Left lung (tissue), 10 donors: Measurements from ENCODE around the gene SH3YL1. TPM values are rescaled to one million over a fixed set of nuclear protein-coding genes. Genes with fewer than 3 reads are reported as not detected.

Experiments used
- ATAC-seq: fragments of 200-7000 bp; cut with Tn5 transposase; one replicate; pipeline ENCODE4 v1.9.1; 2020; ENCODE audit warnings: moderate library complexity
- DNase-seq, 4 donors: peaks; one replicate each; pipeline ENCODE4 v3.0.0-alpha.2; 2013 to 2020
- H3K27ac ChIP-seq, 2 donors: fragments of 200-600 bp; sonication (generic) in 1 of 2; one replicate each; pipeline versions ENCODE4 v1.5.0 to v1.8.0; 2020 to 2021
- H3K27me3 ChIP-seq, 2 donors: fragments of 200-600 bp; sonication (generic) in 1 of 2; one replicate each; pipeline versions ENCODE4 v1.5.0 to v1.8.0; 2020 to 2021
- H3K36me3 ChIP-seq, 2 donors: fragments of 200-600 bp; sonication (generic) in 1 of 2; one replicate each; pipeline versions ENCODE4 v1.5.0 to v1.8.0; 2020 to 2021
- H3K4me1 ChIP-seq, 2 donors: fragments of 200-600 bp; one replicate each; pipeline ENCODE4 v1.8.0; 2021
- H3K4me3 ChIP-seq, 2 donors: fragments of 200-600 bp; sonication (generic) in 1 of 2; one replicate each; pipeline versions ENCODE4 v1.5.0 to v1.8.0; 2020 to 2021; ENCODE audit warnings: mild to moderate bottlenecking in 1 of 2
- H3K9me3 ChIP-seq, 2 donors: fragments of 200-600 bp; sonication (generic) in 1 of 2; one replicate each; pipeline versions ENCODE4 v1.5.0 to v1.8.0; 2020 to 2021
- intact Hi-C, 2 donors: fragments of 100-400 bp; cut with DNase I; formaldehyde crosslinking; loops; one replicate each; pipeline versions ENCODE4 v1.11.2 to v1.14.2; 2022
- polyA plus RNA-seq, 6 donors: library from polyadenylated mRNA; unstranded; fragments of 120-200 nt; gene quantifications; one replicate each; pipeline ENCODE4 v1.2.1, GENCODE V29; 2013; ENCODE audit not compliant: insufficient read length in 6 of 6
- total RNA-seq, 2 donors: library from RNA; stranded (reverse); fragmentation: NEBNext Ultra II Directional; extraction: Animal tissue kit (Norgen Biotek cat#: 25700); gene quantifications; one replicate each; pipeline ENCODE4 v1.2.1, GENCODE V29; 2021
- TF ChIP-seq, protein P1 (sequence below), 2 donors: fragments of 200-600 bp; sonication (generic) in 1 of 2; IDR thresholded peaks; one replicate each; pipeline versions ENCODE4 v1.5.0 to v1.8.0; 2021; ENCODE audit warnings: antibody characterized with exemption in 2 of 2
- donor health status: DM: no; HTN: yes; CAD: no.
- donor health status: DM: no; HTN: no; CAD: no.

SH3YL1 gene
- total and polyA plus RNA-seq, 8 donors = 49.1 to 157 (median 112) TPM

DNA sequence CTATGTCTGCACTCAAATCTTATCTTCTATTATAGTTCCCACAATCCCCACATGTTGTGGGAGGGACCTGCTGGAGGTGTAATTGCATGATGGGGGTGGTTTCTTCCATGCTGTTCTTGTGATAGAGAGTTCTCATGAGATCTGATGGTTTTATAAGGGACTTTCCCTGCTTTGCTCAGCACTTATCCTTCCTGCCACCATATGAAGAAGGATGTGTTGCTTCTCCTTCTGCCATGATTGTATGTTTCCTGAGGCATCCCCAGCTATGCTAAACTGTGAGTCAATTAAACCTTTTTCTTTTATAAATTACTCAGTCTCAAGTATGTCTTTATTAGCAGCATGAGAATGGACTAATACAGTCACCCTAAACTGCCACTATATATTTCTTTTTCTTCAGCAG lies 79.1 kb downstream of the SH3YL1 start:
- Histone ChIP-seq H3K9me3 (peaks cover 0 to 15% of the 10 kb centered on the region in 2 donors), H3K36me3 (no peaks in the 10 kb centered on the region), H3K4me1 (no peaks in the 10 kb centered on the region), H3K27ac (no peak overlapping the region), H3K27me3 (no peaks in the 10 kb centered on the region), H3K4me3 (no peak overlapping the region)
- intact Hi-C loops = no loop called here
- DNase-seq (no peak), ATAC-seq (no peak)
- TF ChIP-seq, protein P1, sequence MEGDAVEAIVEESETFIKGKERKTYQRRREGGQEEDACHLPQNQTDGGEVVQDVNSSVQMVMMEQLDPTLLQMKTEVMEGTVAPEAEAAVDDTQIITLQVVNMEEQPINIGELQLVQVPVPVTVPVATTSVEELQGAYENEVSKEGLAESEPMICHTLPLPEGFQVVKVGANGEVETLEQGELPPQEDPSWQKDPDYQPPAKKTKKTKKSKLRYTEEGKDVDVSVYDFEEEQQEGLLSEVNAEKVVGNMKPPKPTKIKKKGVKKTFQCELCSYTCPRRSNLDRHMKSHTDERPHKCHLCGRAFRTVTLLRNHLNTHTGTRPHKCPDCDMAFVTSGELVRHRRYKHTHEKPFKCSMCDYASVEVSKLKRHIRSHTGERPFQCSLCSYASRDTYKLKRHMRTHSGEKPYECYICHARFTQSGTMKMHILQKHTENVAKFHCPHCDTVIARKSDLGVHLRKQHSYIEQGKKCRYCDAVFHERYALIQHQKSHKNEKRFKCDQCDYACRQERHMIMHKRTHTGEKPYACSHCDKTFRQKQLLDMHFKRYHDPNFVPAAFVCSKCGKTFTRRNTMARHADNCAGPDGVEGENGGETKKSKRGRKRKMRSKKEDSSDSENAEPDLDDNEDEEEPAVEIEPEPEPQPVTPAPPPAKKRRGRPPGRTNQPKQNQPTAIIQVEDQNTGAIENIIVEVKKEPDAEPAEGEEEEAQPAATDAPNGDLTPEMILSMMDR (IDR thresholded peaks at IDR 0.05) = no peak

DNA sequence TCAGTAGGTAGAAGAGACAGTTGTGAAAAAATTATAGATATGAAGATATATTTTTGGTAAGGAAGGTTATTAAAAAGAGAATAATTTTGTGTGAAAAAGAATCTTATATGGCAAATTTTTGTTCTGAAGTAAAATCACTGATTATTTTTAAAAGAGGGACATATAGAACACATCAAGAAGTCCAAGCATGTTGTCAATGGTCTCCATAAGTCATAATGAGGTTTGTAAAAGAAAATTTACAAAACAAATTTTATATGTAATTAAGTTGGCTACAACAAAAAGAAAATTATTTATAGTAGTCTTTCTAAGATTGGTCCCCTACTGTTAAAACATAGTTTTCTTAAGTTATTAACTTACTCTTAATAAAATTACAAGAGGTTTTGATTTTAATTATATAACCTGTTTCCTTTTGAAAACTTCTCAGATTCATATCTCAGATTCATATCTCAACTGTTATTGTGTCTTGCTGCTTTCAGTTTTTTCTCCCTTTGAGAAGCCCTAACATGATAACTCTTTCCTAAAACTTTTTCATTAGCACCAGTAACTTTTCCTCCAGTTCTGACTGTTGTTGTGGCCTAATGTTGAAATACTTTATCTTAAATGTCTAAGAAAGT lies 81.2 kb downstream of the SH3YL1 start:
- Histone ChIP-seq H3K27ac (no peak overlapping the region), H3K9me3 (peaks cover 0 to 5% of the 10 kb centered on the region in 2 donors), H3K4me3 (no peak overlapping the region), H3K27me3 (no peaks in the 10 kb centered on the region), H3K4me1 (no peaks in the 10 kb centered on the region), H3K36me3 (no peaks in the 10 kb centered on the region)
- TF ChIP-seq, protein P1 (IDR thresholded peaks at IDR 0.05) = no peak
- intact Hi-C loops = no loop called here
- DNase-seq (no peak), ATAC-seq (no peak)

DNA sequence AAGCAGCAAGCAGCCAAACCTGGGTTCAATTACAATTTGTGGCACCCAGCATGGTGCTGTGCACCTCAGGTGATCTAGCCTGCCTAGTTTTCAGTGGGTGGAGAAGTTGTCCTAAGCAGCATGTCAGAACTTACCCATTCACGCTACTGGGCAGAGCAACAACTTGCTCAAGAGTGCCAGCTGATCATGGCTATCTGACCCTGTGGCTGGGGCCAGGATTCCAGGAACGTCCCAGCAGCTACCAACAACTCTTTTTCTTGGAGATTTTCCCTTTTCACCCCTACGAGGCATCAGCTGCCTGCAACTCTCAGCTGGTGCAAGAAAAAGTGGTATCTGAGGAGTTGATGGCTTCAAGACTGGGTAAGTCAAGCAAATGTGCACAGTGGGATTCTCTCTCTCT lies 83.5 kb downstream of the SH3YL1 start:
- intact Hi-C loops = no loop called here
- Histone ChIP-seq H3K9me3 (peaks cover 0 to 2% of the 10 kb centered on the region in 2 donors), H3K27me3 (no peaks in the 10 kb centered on the region), H3K27ac (no peak overlapping the region), H3K4me3 (no peak overlapping the region), H3K36me3 (no peaks in the 10 kb centered on the region), H3K4me1 (no peaks in the 10 kb centered on the region)
- DNase-seq = no peak
- TF ChIP-seq, protein P1 (IDR thresholded peaks at IDR 0.05) = no peak
- no peak for ATAC-seq

DNA sequence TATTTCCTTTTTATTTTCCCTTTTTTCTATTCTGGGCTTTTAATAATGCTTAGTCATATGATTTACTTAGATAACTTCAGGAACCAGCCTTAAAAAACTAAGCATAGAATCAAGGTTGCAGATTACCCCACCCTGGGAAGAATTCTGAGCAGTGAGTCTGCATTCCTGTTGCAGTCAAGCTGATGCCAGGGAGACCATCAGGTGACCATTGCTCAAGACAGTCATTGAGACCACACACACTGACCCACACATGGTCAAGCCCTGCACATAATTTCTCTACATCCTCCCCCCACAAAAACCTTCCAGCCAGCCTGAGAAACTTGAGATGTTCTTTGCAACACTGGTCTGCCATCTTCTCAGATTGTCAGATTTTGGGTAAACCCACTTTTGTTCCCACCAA lies 83.9 kb downstream of the SH3YL1 start:
- intact Hi-C loops = no loop called here
- peaks cover 0 to 2% of the 10 kb centered on the region in 2 donors for H3K9me3 ChIP-seq
- H3K27ac ChIP-seq = no peak overlapping the region
- ATAC-seq = no peak
- H3K36me3 ChIP-seq = no peaks in the 10 kb centered on the region
- DNase-seq = no peak
- no peaks in the 10 kb centered on the region for H3K4me1 ChIP-seq
- H3K27me3 ChIP-seq = no peaks in the 10 kb centered on the region
- TF ChIP-seq, protein P1 (IDR thresholded peaks at IDR 0.05) = no peak
- H3K4me3 ChIP-seq = no peak overlapping the region

DNA sequence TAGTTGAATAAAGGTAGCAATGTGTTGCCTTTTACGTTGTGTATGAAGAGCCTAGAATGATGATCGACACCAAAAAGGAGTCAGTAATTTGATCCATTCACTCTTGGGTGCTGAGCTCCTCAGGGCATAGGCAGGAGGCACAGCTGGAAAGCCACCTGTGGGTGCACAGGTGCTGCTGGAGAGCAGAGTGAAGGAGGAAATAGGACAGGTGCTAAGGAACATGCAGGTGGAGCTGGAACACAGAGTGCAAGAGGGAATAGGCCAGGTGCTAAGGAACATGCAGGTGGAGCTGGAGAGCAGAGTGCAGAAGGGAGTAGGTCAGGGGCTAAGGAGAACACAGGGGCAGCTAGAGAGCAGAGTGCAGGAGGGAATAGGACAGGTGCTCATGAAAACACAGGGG lies 86.1 kb downstream of the SH3YL1 start:
- Histone ChIP-seq H3K27me3 (no peaks in the 10 kb centered on the region), H3K9me3 (no peaks in the 10 kb centered on the region), H3K4me3 (no peak overlapping the region), H3K36me3 (no peaks in the 10 kb centered on the region), H3K4me1 (no peaks in the 10 kb centered on the region), H3K27ac (no peak overlapping the region)
- intact Hi-C loops = no loop called here
- TF ChIP-seq, protein P1 (IDR thresholded peaks at IDR 0.05) = no peak
- DNase-seq (no peak), ATAC-seq (no peak)
